ENCODE measurements around the gene CLK3. TPM values are rescaled to one million over a fixed set of nuclear protein-coding genes. Genes with fewer than 3 reads are reported as not detected.
"Not testable (repeated sequence)": the region's sequence is repeated elsewhere in the genome, so short reads cannot be mapped to it uniquely, and the experiment has no call there.

CLK3 gene
- polyA plus RNA-seq, 3 donors = 75.2 to 77.8 (median 75.3) TPM

DNA sequence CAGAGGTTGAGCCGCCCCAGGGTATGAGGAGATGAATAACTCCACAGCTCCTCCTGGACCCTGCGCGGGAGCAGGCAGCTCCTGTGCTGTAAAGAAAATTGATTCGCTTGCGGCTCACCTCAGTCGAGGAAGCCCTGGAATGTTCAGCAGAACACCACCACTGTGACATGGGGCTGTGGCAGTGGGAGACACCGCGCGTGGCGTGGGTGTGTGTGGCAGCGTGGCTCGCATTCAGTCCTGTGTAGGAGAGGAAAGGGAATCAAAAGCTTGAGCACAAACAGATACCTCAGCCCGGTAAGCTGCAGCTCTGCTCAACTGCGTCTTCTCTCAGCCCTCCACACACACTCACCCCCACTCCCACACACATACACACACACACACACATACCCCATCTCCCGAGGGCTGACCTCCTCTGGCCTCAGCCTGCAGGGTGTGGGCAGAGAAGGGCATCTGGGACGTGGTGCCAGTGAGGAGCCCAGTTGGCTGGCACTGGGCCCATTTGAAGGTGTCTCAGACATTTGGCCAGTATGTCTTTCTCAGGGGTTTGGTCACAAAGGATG, 18.4 kb upstream of the CLK3 start:
- DNase-seq = not testable (repeated sequence)

DNA sequence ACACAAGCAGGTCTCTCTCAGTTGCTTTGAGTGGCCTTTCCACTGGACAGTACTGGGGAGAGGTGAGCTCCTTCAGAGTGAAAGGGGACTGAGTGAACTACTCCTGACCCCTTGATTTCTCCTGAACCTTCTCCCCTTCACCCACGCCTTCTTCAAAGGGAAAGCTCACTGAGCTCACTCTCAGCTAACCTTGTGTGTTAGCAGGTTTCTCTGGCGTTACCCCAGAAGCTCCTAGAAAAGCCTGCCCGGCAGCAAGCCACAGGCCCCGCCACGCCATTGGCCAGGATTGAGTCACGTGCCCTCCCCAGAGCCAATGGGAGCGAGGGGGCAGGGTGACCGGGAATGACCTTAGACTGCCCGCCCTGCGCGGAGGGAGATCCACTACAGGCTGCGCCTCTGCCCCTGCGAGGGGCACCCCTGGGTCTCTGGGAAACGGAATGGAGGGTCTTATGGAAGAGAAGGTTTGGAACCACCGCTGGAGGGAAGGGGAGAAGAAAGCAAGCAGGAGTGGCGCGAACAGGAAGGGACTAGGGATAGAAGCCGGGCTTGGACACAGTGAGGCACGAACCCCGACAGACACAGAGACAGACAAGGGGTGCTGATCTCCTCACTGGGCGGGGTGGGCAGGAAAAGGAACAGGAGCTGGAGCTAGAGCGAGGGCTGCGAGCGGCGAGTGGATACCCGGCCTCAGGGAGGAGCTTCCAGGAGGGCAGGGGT, 17.4 kb upstream of the CLK3 start:
- DNase-seq = peak; percentile 92

DNA sequence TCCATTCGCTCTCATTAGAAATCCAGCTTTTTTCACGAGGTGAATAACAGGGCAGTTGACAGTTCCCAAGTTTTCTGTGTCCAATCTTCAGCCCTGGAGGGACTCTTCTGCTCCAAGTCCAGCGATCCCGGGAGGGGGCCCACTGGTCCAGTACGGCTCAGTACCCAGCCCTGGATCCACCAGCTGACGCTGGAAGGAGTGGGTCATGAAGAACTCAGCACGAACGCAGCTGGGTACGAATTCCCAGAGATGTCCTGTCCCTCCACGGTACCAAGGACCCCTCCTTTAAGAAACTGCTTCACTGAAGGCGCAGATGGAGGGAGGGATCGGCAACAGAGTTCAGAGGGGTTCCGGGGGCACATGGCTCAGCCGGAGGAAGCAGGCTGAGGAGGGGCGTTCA, 16.5 kb upstream of the CLK3 start:
- no peak for DNase-seq

DNA sequence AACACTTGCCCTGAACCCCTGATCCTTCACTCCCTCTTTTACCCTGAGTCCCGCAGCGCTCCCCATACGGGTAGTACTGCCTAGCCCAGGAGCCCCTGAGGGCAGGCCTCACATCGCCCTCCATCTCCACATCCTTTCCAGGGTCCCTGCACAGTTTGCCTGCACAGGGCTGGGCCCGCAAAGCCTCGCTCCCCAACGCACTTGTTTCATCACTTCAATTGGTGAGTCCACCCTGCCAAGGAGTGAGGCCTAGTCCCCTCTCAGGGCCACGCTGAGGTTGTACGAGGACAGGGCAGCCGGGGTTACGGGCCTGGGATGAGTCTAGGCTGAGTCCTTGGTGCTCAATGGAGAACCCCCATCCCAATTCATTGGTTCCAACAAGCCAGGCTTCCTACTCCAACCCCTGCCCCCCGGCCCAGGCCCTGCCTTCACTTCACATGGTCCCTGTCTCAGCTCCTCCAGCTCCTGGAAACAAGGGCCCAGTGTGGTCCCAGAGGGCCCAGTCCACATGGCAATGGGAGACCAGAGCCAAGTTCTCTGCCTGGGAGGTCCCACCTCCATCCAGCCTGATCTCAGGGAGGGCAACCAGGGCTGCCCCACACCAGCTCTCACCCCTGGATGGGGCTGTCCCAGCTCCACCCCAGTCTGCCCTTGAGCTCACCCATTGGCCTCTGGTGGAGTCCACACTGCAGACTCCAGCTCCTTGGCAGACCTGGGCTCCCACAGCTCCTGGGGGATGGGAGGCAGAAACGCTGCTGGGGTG, 12.4 kb upstream of the CLK3 start:
- DNase-seq = no peak

DNA sequence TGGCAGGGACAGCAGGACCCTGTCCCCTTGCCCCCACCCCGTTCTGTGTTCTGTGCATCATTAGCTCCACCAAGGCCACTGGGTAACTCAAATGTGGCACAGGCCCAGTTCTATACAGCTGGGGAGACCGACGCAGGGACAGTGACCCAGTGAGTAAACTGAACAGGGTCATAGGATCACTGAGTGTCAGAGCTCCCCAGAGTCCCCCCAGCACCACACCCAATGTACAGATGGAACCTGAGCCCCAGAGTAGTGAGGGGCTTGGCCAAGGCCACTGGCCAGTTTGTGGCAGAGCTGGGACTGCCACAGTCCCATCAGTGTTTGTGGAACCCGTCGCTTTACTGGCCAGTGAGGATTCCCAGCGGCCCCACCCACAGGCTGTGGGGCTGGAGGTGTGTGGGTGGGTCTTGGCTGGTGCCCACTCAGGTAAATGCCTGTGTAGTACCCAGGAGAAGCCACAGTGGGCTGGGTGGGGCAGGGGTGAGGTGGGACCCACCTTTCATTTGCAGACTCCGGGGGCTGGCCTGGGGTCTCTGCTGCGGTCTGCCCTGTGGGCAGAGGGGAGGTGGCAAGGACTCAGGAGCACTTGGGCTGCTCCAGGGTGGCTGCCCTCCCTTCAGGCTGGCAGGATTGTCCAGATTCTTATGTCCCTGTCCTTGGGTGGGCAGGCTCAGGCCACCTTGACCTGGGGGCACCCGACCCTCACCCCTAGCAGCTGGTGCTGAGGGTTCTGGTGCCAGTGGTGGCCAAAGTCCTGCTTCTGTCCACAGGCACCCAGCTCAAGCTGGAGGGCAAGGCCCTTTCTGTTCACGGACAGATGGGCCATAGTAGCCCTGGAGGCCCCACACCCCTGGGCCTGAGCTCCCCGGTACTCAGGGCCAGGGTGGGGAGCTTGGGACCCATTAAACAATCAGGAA, 11.6 kb upstream of the CLK3 start:
- no peak for DNase-seq

DNA sequence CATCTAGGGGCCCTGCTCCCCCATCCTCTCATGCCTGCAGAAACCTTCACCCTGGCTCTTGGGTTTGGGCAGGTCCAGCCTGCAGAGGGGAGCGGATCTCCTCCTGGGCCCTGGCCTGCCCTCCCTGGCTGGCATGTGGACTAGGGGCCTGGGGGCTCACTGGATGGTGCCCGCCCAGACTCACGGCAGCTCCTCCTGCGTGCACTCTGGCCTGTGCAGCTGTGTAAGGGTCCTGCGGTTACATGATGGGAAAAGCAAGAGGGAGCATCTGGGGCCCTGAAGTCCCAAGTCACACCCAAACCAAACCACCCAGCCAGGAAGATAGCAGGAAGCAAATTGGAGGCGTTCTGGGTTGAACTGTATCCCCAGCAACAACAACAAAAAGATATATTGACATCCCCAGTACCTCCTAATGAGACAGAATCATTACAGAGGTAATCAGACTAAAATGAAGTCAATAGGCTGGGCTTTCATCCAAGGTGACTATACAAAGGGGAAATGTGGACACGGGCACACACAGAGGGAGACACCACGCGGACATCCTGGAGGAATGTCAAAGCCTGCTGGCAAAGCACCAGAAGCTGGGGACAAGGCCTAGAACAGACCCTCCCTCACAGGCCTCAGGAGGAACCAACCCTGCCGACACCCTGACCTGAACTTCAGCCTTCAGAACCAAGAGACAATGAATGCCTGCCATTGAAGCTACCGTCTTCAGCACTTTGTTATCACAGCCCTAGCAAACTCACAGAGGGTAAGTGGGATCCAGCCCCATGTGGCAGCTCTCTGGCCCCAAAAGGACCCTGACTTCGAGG, 10.4 kb upstream of the CLK3 start:
- no peak for DNase-seq

DNA sequence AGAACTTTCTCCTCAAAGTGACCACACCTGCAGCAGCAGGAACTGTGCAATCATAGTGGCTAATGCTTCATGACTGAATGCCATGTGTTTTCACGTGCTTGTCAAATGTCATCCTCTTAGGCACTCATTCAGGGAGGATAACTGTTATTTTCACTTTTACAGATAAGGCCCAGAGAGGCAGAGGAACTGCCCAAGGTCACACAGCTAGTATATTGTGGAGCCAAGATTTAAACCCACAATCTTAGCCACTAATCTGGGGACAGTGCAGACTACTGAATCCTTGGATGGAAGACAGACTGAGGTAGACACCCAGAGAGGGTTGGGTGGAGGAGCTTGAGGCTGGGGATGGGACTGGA, 9.9 kb upstream of the CLK3 start:
- no peak for DNase-seq

DNA sequence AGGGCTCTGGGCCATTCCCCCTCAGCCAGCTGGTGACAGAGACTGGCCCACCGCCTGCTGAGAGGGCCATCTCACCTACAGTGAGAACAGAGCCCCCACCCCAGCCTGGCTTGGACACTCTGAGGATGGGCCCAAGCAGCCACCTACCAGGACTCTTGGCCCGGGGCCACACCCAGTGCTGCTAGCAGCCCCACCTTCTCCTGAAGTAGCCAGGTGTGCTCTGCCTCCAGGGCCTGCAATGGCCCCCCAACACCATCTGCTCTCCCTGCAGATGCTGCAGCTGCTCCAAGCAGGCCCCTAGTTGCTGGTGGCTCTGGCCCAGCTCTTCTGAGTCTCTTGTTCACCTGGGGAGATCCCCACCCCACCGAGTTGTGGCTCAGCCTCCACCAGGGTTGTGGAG, 6.8 kb upstream of the CLK3 start:
- no peak for DNase-seq

DNA sequence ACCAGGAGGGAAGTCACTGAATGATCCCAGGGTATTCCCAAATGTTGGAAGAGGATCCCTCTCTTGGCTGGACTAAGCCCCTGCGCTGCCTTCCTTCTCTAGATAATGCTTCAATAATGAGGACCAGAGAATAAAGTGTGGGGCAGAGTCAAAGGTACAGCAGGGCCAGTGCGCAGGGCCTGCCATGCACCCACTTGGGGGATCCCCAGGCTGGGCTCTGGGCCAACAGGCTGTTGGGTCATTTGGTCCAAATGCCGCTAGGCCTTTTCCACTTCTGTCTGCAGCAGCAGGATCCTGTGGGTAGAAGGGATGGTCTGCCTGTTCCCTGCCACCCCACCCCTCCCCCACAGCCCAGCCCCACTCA, 5.7 kb upstream of the CLK3 start:
- DNase-seq = no peak

DNA sequence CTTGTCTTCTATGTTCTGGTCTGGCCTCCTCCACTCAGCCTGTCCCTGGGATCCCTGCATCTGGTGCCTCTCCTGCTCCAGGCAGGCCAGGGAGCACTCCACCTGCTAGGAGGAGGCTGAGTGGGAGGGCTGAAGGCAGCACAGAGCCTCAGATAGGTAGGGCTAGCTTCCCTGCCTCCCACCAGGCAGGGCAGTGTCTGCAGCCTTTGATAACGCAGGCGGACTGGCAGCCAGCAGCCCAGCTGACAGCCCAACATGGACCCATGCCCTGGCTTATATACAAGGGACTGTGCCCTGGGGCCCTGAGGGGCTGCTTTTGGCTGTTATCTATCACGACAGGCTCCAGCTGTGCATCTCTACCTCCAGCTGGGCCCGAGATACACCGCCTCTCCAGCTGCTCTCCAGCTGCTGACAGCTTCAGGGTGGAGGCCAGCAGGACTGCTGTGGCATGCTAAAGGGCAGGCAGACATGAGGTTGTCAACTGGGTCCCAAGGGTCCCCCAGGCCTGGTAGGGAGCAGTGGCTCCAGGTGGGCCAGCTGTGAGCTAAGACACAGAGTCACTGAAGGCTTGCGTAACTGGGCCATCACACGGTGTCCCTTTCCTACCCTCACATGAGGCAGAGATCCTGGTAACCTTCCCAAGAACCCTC, 5.2 kb upstream of the CLK3 start:
- DNase-seq = no peak

DNA sequence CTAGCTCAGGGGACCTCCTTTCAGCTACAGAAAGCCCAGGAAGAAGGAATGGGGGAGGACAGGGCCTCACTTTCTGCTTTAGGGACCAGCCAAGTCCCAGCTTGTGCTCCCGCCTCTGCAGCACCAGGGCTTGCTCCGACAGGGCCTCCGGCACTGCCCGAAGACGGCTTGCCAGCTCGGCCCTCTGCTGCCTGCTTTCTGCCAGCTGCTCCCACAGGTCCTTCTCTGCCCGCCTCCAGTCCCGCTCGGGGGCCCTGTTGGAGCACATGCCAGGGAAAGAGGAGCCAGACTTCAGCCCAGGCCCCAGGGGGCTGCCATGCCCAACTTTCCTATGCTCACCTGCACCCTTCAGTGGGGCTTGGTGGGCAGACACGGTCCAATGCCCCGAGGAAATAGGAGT, 4.3 kb upstream of the CLK3 start:
- no peak for DNase-seq

DNA sequence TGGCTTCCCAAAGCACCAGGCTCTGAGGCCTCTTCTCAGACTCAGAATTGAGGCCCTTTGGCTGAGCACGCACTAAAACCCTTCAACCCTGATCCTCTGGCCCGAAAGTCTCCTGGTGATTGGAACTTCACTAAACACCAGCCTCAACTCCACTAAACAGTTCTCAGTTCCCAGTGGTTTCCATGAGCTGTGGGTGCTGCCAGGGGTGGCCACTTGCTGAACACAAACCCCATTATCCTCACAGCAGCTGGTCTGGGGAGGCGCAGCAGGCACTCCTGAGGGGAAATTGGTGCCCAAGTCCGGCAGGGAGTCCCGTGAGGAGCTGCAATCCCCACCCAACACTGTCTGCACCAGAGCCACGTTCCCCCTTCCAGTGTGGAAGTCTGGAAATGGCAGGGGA, 3.8 kb upstream of the CLK3 start:
- no peak for DNase-seq

DNA sequence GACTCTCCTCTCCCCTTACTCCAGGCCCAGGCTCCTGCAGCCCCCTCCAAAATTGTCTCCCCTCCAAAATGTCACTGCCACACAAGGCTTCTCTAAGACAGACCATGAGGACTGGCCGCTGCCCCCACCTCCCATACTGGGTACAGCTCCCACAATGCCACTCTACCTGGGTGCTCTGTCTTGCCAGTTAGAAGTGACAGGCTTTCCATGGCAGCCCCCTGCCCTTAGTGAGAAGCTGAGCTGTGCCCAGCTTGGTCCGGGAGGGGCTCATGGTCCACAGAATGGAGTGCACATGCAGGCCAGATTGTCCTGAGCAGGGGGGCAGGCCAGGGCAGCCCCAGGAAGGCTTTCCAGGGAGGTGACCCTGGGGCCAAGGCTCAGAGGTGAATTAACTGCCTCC, 3.0 kb upstream of the CLK3 start:
- no peak for DNase-seq

DNA sequence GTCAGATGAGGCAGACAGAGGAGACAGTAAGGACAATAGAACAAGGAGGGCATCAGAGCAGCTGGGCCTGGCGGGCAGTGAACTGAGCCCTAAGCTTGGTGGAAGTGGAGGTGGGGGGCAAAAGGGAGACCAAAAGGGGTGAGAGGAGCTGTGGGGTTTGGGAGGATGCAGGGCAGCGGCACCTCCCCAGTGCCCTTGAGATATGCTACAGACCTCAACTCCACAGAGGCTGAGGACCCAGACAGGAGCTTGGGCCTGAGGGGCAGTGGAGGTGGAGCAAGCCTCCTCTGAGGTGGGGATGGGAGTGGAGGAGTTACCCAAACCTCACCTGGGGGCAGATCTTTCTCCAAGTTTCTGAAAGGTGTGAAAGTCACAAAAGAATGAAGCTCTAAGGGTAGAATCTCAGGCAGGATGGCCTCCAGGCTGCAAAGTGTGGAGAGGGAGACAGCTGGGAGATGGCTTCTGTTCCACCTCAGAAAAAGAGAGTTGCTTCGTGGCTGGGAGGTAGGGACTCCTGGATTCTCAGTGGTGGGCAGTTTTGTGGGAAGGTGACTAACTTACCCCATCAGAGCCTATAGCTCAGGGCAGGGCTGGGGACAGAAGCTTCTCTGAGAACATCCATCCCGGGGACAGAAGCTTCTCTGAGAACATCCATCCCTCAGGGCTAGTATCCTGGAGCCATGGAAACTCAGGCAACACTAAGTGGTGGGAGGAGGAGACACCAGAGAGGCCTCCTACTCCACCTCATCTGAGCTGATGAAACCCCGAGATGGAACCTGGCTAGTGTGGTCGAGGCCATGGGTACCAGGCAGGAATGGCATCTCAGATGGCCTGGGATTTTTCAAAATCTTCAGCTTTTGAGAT, 2.3 kb upstream of the CLK3 start:
- no peak for DNase-seq

DNA sequence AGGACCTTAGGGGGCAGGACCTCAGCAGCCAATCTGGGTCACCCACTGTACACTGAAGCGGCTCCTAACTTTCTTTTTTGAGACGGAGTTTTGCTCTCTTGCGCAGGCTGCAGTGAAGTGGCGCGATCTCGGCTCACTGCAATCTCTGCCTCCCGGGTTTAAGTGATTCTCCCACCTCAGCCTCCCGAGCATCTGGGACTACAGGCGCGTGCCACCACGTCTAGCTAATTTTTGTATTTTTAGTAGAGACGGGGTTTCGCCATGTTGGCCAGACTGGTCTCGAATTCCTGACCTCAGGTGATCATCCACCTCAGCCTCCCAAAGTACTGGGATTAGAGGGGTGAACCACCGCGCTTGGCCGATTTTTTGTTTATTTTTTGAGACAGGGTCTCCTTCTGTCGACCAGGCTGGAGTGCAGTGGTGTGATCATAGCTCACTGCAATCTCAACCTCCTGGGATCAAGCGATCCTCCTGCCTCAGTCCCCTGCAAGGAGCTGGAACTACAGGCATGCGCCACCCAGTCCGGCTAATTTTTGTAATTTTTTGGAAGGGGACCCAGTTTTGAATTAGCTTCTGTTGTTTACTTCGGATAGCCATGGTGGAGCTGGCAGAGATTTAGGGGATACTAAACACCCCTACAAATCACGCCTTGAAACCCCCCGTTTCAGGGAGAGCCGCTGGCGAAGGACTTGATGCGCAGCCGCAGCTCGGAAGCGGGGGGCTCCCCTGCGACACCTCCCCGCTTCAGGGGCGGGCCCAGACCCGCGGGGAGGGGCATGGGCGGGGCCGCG, 1.5 kb upstream of the CLK3 start:
- DNase-seq = no peak

DNA sequence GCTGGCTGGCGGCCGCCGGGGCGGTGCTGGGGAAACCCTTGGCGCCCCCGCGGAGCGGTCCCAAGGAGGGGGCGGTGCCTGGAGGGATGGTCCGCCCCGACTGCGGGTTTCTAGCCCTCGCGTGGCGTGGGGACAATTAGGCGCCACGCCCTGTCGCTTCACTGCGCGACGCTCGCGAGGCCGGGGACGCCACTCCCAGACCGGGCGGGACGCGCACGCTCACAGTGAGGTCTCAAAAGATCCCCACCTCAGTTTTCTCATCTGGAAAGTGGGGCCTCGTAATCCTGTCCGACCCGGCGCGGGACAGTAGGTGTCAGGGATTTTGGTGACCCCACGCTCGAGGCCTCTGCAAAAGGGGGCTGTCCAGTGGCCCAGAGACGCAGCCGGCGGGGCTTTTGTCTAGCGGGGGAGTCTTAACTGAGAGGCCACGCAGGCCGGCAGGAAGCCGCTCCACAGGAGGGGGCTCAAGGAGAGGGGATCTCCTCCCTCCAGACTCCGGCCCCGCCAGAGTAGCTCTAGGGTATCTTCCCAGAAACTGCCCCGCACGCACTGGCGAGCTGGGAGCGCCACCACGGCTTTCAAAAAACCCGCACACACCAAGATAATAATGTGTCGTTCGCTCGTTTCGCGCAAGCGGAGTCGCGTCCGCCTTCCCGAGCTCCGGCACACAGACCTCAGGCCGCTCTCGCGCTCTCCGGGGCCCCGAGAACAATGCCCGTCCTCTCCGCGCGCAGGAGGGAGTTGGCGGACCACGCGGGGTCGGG, 710 bp upstream of the CLK3 start:
- DNase-seq = peak; percentile 80

DNA sequence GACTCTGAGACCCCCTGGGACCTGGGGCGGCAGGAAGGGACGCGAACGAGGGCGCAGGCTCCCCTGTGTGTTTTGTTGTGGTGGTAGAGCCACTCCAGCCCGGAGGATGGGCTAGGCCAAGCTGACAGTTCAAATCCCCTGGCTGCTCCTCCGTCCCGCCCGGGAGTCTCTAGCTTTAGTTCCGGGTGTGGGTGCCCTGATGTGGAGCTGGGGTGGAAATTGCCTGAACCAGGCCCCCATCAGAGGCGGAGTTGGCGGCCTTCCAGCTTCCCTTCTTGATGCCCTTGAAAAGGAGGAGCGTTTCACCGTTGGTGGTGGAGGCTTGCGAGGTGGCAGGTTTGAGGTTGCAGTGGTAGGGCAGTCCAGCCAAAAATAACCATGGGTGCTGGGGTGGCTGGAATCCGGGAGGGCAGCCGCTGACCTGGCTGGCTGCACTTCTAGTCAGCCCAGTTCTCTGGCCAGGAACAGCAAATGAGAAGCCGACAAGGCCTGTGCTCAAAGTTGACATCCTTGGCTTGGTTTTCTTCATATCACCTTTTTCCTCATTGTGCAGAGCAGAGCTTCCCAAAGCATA, 817 bp downstream of the CLK3 start:
- DNase-seq = peak; percentile 26

DNA sequence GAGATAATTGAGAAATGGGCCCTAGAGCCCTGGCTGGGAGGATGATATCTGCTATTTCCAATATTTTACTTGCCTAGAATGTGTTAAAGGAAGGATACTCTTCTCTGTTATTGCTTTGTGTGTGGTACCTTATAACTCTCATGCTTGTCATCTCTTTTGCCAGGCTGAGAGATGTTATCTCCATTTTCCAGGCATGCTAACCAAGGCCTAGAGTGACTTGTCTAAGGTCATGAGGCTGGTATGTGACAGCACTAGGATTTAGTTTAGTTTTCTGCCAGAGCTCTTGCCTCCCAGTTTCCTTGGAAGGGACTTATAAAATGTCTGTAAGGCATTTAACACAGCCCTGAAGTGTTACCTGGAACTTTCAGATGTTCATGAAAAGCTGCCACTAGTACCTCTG, 1.4 kb downstream of the CLK3 start:
- DNase-seq = no peak
